GM12801 (cell line): ENCODE results near the gene ZKSCAN1.

ENCODE experiments used
- CTCF ChIP-seq: IDR thresholded peaks from one replicate; pipeline ENCODE4 v1.5.1; 2011; ENCODE audit warnings: control low read depth; ENCODE audit not compliant: insufficient read length; ENCODE audit errors: extremely low read depth

Gene ZKSCAN1

GRCh38 chr7:100090527-100091410, 75.4 kb downstream of the ZKSCAN1 start:
- no peak for TF ChIP-seq CTCF
